GM13977 (cell line): Measurements from ENCODE around the gene GPR18.
"Not testable (repeated sequence)": the region's sequence is repeated elsewhere in the genome, so short reads cannot be mapped to it uniquely, and the experiment has no call there.

Experiments
- DNase-seq: peaks from one replicate; pipeline ENCODE4 v3.0.0; 2012; ENCODE audit warnings: low spot score
- CTCF ChIP-seq: IDR thresholded peaks from 2 replicates; pipeline ENCODE4 v1.5.1; 2012; ENCODE audit warnings: mild to moderate bottlenecking, control low read depth; ENCODE audit not compliant: insufficient read depth; ENCODE audit errors: extremely low read depth, missing control alignments
- in situ Hi-C: fragments of 300-500 bp; cut with MboI; formaldehyde crosslinking; loops from one replicate; pipeline ENCODE4 v1.12.0; 2022; ENCODE audit warnings: low sequenced_read_pairs, low pct_unique_long_range_greater_than_20kb, mixed read lengths, inconsistent platforms; ENCODE audit not compliant: unreplicated experiment

GPR18 gene

DNA sequence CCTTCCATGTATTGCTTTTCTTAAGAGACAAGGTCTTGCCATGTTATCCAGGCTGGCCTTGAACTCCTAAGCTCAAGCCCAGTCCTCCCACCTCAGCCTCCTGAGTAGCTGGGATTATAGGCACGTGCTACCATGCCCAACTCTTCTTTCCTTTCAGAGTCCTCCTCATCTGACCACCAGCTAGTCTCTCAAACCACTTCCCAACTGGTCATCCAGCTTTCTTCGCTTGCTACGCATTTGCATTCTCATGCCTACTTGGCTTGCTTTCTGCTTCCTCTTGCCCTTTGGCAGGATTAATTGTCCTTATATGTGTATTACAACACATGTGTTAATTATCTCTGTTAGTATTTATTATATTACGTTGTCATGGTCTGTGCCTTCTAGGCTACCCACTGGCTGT is 6.3 kb downstream of the GPR18 start:
- DNase-seq = no peak
- in situ Hi-C loops = loop anchor here (25.0 kb wide), 1 partner anchor 390 kb away; no protein-coding TSS in a partner anchor
- no peak for TF ChIP-seq CTCF

GRCh38 chr13:99250982-99251825 is 7.0 kb downstream of the GPR18 start:
- in situ Hi-C loops = loop anchor here (25.0 kb wide), 1 partner anchor 389 kb away; no protein-coding TSS in a partner anchor
- no peak for DNase-seq
- TF ChIP-seq CTCF = no peak

DNA sequence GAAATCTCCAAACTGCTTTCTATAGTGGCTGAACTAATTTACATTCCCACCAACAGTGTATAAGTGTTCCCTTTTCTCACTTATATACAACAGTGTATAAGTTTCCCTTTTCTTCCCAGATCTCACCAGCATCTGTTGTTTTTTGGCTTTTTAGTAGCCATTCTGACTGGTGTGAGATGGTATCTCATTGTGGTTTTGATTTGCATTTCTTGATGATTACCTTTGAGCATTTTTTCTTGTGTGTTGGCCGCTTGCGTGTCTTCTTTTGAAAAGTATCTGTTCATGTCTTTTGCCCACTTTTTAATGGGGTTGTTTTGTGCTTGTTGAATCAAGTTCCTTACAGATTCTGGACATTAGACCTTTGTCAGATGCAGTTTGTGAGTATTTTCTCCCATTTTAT is 8.6 kb downstream of the GPR18 start:
- in situ Hi-C loops = loop anchor here (25.0 kb wide), 1 partner anchor 387 kb away; no protein-coding TSS in a partner anchor
- DNase-seq = not testable (repeated sequence)

DNA sequence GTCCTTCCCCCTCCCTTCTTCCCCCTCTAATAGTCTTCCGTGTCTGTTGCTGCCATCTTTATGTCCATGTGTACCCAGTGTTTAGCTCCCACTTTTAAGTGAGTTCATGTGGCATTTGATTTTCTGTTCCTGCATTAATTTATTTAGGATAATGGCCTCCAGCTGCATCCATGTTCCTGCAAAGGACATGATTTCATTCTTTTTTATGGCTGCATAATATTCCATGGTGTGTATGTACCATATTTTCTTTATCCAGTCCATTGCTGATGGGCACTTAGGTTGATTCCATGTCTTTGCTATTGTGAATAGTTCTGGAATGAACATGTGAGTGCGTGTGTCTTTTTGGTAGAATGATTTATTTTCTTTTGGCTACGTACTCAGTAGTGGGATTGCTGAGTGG is 9.0 kb downstream of the GPR18 start:
- DNase-seq, in situ Hi-C loops: not testable (repeated sequence)

DNA sequence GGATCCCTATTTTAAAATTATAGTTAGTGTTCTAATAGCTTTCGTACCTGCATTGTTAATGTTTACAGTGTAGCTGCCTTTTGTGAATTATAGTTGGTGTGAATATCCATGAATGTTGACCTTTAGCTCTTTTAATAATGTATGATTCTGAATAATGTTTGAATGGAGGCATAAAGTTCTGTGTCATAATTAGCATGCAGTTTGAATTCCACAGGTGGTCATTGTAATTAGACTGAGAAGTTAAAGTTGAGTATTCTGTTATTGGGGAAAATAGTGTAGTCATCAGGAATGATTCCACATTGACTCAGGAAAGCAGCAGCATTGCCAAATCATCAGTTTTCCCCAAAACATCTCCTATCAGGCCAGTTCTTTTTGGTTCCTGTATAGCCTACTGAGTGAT is 12.1 kb downstream of the GPR18 start:
- no peak for DNase-seq
- no peak for TF ChIP-seq CTCF
- in situ Hi-C loops = no loop called here

DNA sequence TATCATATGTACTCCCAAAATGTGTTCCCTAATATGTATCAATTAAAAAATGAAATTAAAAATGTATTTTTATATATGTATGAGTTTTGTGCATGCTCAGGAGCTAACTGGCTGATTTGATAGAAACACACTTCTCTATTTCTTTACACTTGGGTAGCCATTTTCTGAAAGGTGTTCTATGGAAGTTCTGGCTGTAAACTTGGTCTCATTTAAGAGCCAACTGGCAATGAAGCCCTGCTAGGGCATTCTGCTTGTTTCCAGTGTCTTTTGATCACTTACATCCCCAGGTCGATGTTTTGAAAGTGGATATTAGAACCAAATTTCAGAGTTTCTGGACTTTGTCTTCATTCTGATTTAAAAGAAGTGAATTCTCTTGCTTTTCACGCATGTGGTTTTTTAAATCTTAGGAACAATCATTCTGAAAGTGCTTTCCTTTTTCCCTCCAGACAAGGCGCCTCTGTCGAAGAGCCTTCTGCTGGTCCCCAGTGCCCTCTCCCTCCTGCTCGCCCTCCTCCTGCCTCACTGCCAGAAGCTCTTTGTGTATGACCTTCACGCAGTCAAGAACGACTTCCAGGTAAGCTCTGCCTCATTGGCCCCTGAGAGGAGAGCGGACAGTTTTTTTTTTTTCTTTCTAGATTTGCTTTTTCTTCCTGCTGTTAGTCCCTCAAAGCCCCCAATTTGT is 20.1 kb downstream of the GPR18 start:
- no peak for TF ChIP-seq CTCF
- DNase-seq = no peak
- in situ Hi-C loops = no loop called here

- in situ Hi-C loops = no loop called here
- DNase-seq = no peak
- no peak for TF ChIP-seq CTCF
Observed at GRCh38 chr13:99231721-99232120, 26.5 kb downstream of the GPR18 start.
